NCI-H345 (cell line): ENCODE results near the gene PRM1.
"Not testable (repeated sequence)": the region's sequence is repeated elsewhere in the genome, so short reads cannot be mapped to it uniquely, and the experiment has no call there.

Source experiments
- DNase-seq: peaks from one replicate; lab custom pipeline; 2025; lab: John Stamatoyannopoulos, UW

Gene PRM1

GRCh38 chr16:11298143-11298900 is 17.2 kb upstream of the PRM1 start:
- no peak for DNase-seq

DNA sequence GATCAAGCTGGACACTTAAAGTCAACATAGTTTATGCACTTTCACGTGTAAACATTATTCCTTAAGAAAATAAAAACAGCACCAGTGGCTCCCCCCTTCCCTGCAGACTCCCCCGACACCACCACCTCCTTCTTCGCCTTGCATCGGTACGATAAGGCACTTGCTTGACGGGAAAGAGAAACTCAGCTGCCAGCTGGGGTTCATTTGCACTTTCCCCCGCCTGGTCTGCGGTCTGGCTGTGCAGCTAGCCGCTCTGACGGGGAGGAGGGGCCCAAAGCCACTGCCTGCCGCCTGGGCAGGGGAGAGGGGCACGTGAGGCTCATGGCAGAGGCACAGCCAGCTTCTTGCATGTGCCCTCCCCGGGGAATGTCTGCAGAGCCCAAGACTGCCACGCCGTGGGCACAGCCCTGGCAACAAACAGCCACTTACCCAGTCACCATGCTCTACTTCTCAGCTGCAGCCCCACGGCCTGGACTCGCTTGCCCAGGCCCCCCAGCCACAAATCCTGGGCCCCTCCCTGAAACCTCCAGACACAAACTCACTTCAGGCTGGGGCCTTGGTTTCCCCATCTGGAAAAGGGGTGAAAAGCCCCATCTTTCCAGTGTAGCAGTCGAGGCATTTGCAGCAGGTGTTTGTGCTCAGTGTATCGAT is 16.5 kb upstream of the PRM1 start:
- DNase-seq, result peak; percentile 80

DNA sequence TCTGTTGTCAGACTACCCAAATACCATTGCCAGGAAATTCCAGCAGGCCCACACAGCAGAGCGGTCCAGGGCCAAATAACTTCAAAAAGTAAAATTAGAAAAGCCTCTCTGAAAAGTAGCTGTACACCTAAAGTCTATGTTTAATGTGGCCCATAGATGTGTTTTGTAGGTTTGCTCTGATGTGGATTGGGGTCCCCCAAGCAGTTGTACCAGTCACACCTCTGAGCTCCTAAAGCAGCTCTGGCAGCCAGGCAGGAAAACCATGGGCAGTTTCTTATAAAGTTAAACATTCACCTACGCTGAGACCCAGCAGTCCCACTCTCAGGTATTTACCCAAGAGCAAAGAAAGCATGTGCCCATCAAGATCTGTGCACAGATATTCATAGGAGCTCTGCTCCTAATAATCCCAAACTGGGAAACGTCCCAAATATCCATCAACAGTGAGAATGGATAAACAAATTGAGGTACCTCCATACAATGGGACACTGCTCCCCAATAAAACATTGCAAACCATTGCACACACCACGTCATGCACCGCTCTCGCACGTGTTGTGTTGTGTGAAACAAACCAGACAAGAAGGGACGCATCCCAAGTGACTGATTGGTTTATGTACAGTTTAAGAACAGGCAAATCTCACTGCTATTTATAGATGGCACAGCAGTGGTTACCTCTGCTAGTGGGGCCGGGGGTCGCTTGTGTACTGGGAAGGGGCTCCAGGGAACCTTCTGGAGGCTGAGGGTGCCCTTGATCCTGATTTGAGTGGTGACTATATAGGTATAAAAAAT is 15.8 kb upstream of the PRM1 start:
- no peak for DNase-seq

GRCh38 chr16:11296351-11296705 is 15.2 kb upstream of the PRM1 start:
- no peak for DNase-seq

DNA sequence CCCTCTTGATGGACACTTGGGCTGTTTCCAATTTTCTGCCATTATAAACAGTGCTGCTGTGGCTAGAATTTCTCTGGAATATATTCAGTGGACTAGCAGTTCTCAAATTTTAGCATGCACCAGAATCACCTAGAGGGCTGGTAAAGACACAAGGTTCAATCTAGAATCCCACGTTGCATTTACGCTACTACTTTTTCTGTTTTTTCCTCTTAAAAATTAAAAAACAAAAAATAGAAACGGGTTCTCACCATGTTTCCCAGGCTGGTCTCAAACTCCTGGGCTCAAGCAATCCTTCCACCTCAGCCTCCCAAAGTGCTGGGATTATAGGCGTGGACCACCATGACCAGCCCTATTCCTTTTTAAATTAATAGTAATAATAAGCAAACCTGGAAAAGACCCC is 14.5 kb upstream of the PRM1 start:
- DNase-seq, result no peak

GRCh38 chr16:11292076-11292748 is 11.1 kb upstream of the PRM1 start:
- no peak for DNase-seq

DNA sequence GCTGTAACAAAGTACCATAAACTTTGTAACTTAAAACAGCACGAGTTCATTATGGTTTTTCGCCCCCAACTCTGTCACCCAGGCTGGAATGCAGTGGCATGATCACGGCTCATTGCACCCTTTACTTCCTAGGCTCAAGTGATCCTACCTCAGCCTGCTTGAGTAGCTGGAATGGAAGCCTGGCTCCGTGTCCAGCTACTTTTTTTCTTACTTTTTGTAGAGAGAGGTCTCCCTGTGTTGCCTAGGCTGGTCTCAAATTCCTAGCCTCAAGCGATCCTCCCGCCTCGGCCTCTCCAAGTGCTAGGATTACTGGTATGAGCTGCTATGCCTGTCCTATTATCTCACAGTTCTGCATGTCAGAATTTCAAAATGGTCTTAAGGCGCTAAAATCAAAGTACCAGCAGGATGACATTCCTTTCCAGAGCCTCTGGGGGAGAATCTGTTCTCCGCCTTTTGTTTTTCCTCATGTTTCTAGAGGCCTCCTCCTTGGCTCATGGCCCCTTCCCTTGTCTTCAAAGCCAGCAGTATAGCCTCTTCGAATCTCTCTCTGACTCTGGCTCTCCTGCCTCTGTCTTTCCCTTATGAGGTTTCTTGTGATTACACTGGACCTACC is 10.1 kb upstream of the PRM1 start:
- no peak for DNase-seq

DNA sequence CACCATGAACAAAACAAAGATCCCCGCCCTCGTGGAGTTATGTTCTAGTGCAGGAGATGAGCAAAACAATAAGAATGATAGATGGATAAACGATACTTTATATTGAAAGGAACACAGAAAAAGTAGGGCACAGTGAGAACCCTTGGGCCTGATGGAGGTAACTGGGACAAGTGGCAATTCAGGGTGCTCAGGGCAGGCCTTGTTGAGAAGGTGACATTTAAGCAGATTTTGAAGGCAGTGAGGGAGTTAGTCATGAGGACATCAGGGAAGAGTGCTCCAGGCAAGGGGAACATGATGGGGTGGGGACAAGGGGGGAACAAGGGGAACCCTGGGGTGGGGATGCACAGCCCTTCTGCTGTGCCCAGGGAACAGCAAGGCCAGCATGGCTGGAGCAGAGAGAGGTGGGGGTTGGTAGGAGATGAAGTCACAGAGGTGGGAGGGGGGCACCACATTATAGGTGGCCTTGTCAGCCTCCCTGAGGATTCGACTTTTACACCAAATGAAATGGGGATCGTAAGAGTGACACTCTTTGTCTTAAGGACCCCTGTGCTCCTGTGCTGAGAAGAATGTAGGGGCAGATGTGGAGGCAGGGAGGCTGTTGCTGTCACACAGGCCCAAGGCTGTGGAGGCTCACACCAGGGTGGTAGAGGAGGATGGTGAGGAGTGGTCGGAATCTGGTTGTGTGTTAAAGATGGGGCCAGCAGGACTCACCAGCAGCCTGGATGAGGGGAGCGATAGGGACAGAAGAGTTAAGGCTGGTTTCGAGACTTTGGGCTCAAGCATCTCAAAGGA is 9.2 kb upstream of the PRM1 start:
- DNase-seq, result no peak

DNA sequence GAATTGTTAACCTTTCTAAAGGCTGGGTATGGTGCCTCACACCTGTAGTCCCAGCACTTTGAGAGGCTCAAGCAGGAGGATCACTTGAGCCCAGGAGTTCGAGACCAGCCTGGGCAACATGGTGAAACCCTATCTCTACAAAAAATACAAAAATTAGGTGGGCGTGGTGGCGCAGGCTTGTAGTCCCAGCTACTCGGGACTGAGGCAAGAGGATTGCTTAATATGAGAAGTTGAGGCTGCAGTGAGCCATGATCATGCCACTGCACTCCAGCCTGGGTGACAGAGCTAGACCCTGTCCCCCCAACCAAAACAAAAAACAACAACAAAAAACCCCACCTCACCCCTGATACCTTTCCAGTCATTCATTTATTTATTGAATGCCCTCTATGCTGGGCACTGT is 8.6 kb upstream of the PRM1 start:
- DNase-seq, result not testable (repeated sequence)

DNA sequence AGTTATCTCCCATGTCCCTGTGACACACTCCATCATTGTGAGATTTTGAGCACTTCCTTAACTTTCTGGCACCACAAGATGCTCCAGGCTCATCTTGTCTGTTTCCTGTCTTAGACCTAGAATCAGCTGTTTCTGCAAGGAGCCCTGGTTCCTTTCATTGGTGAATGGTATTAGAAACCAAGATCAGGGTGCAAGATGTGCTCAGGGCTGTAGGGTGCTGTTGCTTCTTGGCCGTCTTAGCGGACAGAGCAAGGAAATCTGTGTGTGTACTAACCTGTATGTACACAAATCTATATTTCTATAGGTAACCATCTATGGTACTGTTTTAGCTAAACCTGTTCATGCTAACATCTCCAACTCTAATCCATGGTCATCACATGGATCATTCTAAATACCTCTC is 8.1 kb upstream of the PRM1 start:
- no peak for DNase-seq

GRCh38 chr16:11285842-11286241 is 4.7 kb upstream of the PRM1 start:
- no peak for DNase-seq

DNA sequence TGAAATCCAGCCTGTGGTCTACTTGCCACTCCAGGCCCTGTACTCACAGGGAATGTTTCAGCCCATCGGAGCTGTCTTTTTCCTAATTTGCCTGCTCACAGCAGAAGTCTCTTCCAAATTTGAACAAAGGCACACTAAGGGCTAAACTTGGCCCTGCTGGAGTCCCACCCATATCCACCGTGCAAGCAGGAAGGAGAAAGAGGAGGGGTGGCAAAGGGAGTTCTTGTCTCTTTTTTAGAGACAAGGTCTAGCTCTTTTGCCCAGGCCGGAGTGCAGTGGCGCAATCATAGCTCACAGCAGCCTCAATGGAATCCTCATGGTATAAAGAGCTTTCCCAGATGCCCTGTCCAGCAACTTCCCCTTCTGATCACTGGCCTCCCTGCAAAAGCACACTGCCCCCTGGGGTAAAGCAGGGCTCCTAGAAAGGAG is 2.7 kb upstream of the PRM1 start:
- DNase-seq, result no peak

GRCh38 chr16:11278681-11279628 is 2.2 kb downstream of the PRM1 start:
- no peak for DNase-seq

GRCh38 chr16:11277607-11278337 is 3.4 kb downstream of the PRM1 start:
- no peak for DNase-seq

- DNase-seq, result no peak
Observed at GRCh38 chr16:11276896-11277593, 4.1 kb downstream of the PRM1 start.

DNA sequence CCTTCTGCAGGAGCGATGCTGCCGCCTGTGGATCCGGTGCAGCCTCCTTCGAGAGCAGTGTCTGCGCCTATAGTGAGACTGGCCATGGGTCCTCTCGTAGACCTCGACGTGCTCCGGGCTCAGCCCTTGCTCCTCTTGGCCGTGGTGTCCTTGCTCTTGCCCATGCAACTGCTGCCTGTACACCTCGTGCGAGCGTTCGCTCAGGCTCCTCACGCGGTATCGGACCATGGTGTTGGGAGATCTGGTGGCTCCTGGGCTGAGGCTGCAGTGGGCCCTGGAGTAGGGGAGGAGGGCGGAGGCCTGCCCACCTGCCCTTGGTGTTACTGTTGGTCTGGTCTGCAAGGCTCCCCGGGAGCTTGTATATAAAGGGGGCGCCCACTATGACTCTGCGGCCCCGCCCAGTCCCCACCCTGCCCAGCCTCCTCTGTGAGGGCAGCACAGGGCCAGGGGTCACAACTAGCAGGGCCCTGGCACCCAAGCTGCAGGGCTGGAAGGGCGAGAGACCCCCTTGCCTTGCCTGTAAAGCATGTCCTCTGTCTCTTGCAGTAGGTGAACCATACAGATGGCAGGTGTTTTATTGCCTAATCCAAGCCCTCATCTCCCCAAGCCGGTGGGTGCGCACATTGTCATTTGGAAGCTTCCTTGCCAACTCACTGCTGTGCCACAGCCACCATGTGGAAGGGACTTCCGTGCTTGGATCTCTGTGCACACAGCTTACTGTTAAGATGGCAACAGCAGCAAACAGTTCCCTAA is 4.8 kb downstream of the PRM1 start, which contains the start of gene PRM2:
Gene PRM2, minus strand, starts transcription at position 338 of the 753 bp plus-strand sequence. Its CDS starts 110 bp downstream, at position 228.
- no peak for DNase-seq

- no peak for DNase-seq
Observed at GRCh38 chr16:11274964-11275363, 6.2 kb downstream of the PRM1 start.
